Stimulated activated CD8-positive, alpha-beta memory T cell treated with anti-CD3 and anti-CD28 coated beads, Interleukin-12 subunit alpha, Interleukin-12 subunit beta, amount 100 ng/mL, for 4 hours (primary cell): ENCODE measurements around the gene KIAA1328.
"Not testable (repeated sequence)": the region's sequence is repeated elsewhere in the genome, so short reads cannot be mapped to it uniquely, and the experiment has no call there.

ENCODE experiments used
- DNase-seq: peaks from one replicate; pipeline ENCODE4 v3.0.0-alpha.2; 2020; ENCODE audit warnings: low read depth

Gene KIAA1328

GRCh38 chr18:36887864-36888263, 58.9 kb downstream of the KIAA1328 start:
- no peak for DNase-seq

GRCh38 chr18:36888778-36889177, 59.9 kb downstream of the KIAA1328 start:
- DNase-seq, result no peak

GRCh38 chr18:36889321-36889720, 60.4 kb downstream of the KIAA1328 start:
- DNase-seq, result no peak

- DNase-seq, result no peak
Observed at GRCh38 chr18:36889742-36890141, 60.8 kb downstream of the KIAA1328 start.

GRCh38 chr18:36890598-36890997, 61.7 kb downstream of the KIAA1328 start:
- no peak for DNase-seq

GRCh38 chr18:36893227-36893626, 64.3 kb downstream of the KIAA1328 start:
- DNase-seq, result no peak

GRCh38 chr18:36895606-36896005, 66.7 kb downstream of the KIAA1328 start:
- no peak for DNase-seq

GRCh38 chr18:36897253-36897652, 68.3 kb downstream of the KIAA1328 start:
- no peak for DNase-seq

GRCh38 chr18:36899289-36899688, 70.4 kb downstream of the KIAA1328 start:
- DNase-seq, result no peak

- no peak for DNase-seq
Observed at GRCh38 chr18:36900466-36900865, 71.5 kb downstream of the KIAA1328 start.

- no peak for DNase-seq
Observed at GRCh38 chr18:36901277-36901701, 72.4 kb downstream of the KIAA1328 start.

GRCh38 chr18:36903215-36903928, 74.4 kb downstream of the KIAA1328 start:
- no peak for DNase-seq

GRCh38 chr18:36905571-36905970, 76.6 kb downstream of the KIAA1328 start:
- no peak for DNase-seq

- not testable (repeated sequence) for DNase-seq
Observed at GRCh38 chr18:36909282-36909681, 80.4 kb downstream of the KIAA1328 start.

GRCh38 chr18:36912887-36913286, 84.0 kb downstream of the KIAA1328 start:
- DNase-seq, result no peak

GRCh38 chr18:36917907-36918306, 89.0 kb downstream of the KIAA1328 start:
- DNase-seq, result no peak

GRCh38 chr18:36929601-36930000, 100.7 kb downstream of the KIAA1328 start:
- no peak for DNase-seq

GRCh38 chr18:36931106-36931505, 102.2 kb downstream of the KIAA1328 start:
- no peak for DNase-seq

GRCh38 chr18:36933552-36933951, 104.6 kb downstream of the KIAA1328 start:
- DNase-seq, result no peak

- DNase-seq, result no peak
Observed at GRCh38 chr18:36934884-36935283, 106.0 kb downstream of the KIAA1328 start.

GRCh38 chr18:36942264-36942663, 113.3 kb downstream of the KIAA1328 start:
- DNase-seq, result no peak

- DNase-seq, result no peak
Observed at GRCh38 chr18:36947820-36948348, 119.0 kb downstream of the KIAA1328 start.

GRCh38 chr18:36950282-36950681, 121.4 kb downstream of the KIAA1328 start:
- DNase-seq, result no peak

GRCh38 chr18:36950960-36951359, 122.0 kb downstream of the KIAA1328 start:
- DNase-seq, result no peak
